ENCODE data around the gene QRICH2. TPM values are rescaled to one million over a fixed set of nuclear protein-coding genes. Genes with fewer than 3 reads are reported as not detected.
"Not testable (repeated sequence)": the region's sequence is repeated elsewhere in the genome, so short reads cannot be mapped to it uniquely, and the experiment has no call there.

QRICH2 gene
- total RNA-seq, 1 experiment from 2014 or later = 1.5 TPM

GRCh38 chr17:76268991-76269981 lies 38.8 kb downstream of the QRICH2 start:
- intact Hi-C loops (cut with micrococcal nuclease; ENCODE audit: unreplicated experiment) = loop anchor here (10.0 kb wide), 1 partner anchor 164 kb away; the partner anchor contains the start of gene EXOC7

GRCh38 chr17:76268015-76268749 lies 39.9 kb downstream of the QRICH2 start:
- no peaks in the 10 kb centered on the region for H3K27me3 Mint-ChIP-seq (ENCODE audit: insufficient read depth, unreplicated experiment)
- peaks cover 3% of the 10 kb centered on the region for H3K36me3 ChIP-seq (ENCODE audit: control insufficient read depth, insufficient read depth, low read length)
- no peak overlapping the region for H3K4me3 ChIP-seq (ENCODE audit: low read depth, low read length)
- intact Hi-C loops (cut with micrococcal nuclease; ENCODE audit: unreplicated experiment) = loop anchor here (10.0 kb wide), 1 partner anchor 163 kb away; the partner anchor contains the start of gene EXOC7
- ChIA-PET POLR2A (interaction anchor here (1.5 kb wide), 1 partner anchor 9 kb away, joined by 4 read pairs; no protein-coding TSS in a partner anchor), CTCF (interaction anchor here (0.6 to 2.7 kb wide), 4 partner anchors 12 to 504 kb away, joined by 3 to 11 read pairs (median 4); no protein-coding TSS in a partner anchor)
- H3K27me3 ChIP-seq (replicated peaks; ENCODE audit: control insufficient read depth, insufficient read depth, low read length) = no peaks in the 10 kb centered on the region
- BruUV-seq (replicated peaks) = TSS peak; percentile 33
- H3K9me3 Mint-ChIP-seq (ENCODE audit: unreplicated experiment) = no peaks in the 10 kb centered on the region
- peak overlapping the region; percentile 55 for H3K27ac Mint-ChIP-seq (ENCODE audit: unreplicated experiment)
- no peak for DNase-seq
- H3K4me1 Mint-ChIP-seq (ENCODE audit: low read depth, unreplicated experiment) = peaks cover 12% of the 10 kb centered on the region
- no peak for TF ChIP-seq CTCF (IDR thresholded peaks at IDR 0.05; ENCODE audit: insufficient read depth in 1 of 2, low read depth in 1 of 2, low read length in 1 of 2, severe bottlenecking in 1 of 2, unreplicated experiment in 1 of 2)
- no peaks in the 10 kb centered on the region for H3K9me3 ChIP-seq
- H3K36me3 Mint-ChIP-seq (ENCODE audit: insufficient read depth, unreplicated experiment) = peaks cover 76% of the 10 kb centered on the region
- peaks cover 35% of the 10 kb centered on the region for H3K4me1 ChIP-seq
- peak overlapping the region; percentile 31 for H3K4me3 Mint-ChIP-seq (ENCODE audit: unreplicated experiment)

More at GRCh38 chr17:76268991-76269981, 38.8 kb downstream of the QRICH2 start:
- H3K9me3 ChIP-seq = no peaks in the 10 kb centered on the region
- H3K4me3 ChIP-seq (ENCODE audit: low read depth, low read length) = no peak overlapping the region
- Mint-ChIP-seq H3K4me3 (ENCODE audit: unreplicated experiment) (no peak overlapping the region), H3K4me1 (ENCODE audit: low read depth, unreplicated experiment) (peaks cover 5% of the 10 kb centered on the region), H3K9me3 (ENCODE audit: unreplicated experiment) (no peaks in the 10 kb centered on the region), H3K27me3 (ENCODE audit: insufficient read depth, unreplicated experiment) (no peaks in the 10 kb centered on the region), H3K27ac (ENCODE audit: unreplicated experiment) (no peak overlapping the region), H3K36me3 (ENCODE audit: insufficient read depth, unreplicated experiment) (peaks cover 87% of the 10 kb centered on the region)
- H3K27me3 ChIP-seq (replicated peaks; ENCODE audit: control insufficient read depth, insufficient read depth, low read length) = no peaks in the 10 kb centered on the region
- no peak for TF ChIP-seq CTCF (IDR thresholded peaks at IDR 0.05; ENCODE audit: insufficient read depth in 1 of 2, low read depth in 1 of 2, low read length in 1 of 2, severe bottlenecking in 1 of 2, unreplicated experiment in 1 of 2)
- ChIA-PET CTCF (interaction anchor here (0.6 to 2.7 kb wide), 2 partner anchors 11 to 82 kb away, joined by 3 to 11 read pairs; no protein-coding TSS in a partner anchor), POLR2A (interaction anchor here (1.0 to 1.5 kb wide), 2 partner anchors 10 kb away, joined by 4 to 7 read pairs; no protein-coding TSS in a partner anchor)
- peaks cover 3% of the 10 kb centered on the region for H3K36me3 ChIP-seq (ENCODE audit: control insufficient read depth, insufficient read depth, low read length)
- BruUV-seq (replicated peaks) = no TSS peak
- no peak for DNase-seq
- H3K4me1 ChIP-seq = peaks cover 24% of the 10 kb centered on the region

- not testable (repeated sequence) for BruUV-seq (replicated peaks)
These were observed 40.5 kb downstream of the QRICH2 start for GRCh38 chr17:76267581-76268001.

More at GRCh38 chr17:76267581-76268001, 40.5 kb downstream of the QRICH2 start:
- not testable (repeated sequence) for H3K36me3 ChIP-seq (ENCODE audit: control insufficient read depth, insufficient read depth, low read length); DNase-seq; H3K9me3 Mint-ChIP-seq (ENCODE audit: unreplicated experiment); H3K27me3 ChIP-seq (replicated peaks; ENCODE audit: control insufficient read depth, insufficient read depth, low read length); H3K27me3 Mint-ChIP-seq (ENCODE audit: insufficient read depth, unreplicated experiment); H3K9me3 ChIP-seq; H3K4me3 ChIP-seq (ENCODE audit: low read depth, low read length)
- intact Hi-C loops (cut with micrococcal nuclease; ENCODE audit: unreplicated experiment) = loop anchor here (10.0 kb wide), 1 partner anchor 163 kb away; the partner anchor contains the start of gene EXOC7
- peaks cover 41% of the 10 kb centered on the region for H3K4me1 ChIP-seq
- ChIA-PET POLR2A (interaction anchor here (1.5 kb wide), 1 partner anchor 8 kb away, joined by 4 read pairs; no protein-coding TSS in a partner anchor), CTCF (interaction anchor here (0.7 to 1.3 kb wide), 3 partner anchors 11 to 504 kb away, joined by 4 to 5 read pairs (median 5); no protein-coding TSS in a partner anchor)
- H3K4me3 Mint-ChIP-seq (ENCODE audit: unreplicated experiment) = peak overlapping the region; percentile 31
- H3K36me3 Mint-ChIP-seq (ENCODE audit: insufficient read depth, unreplicated experiment) = peaks cover 75% of the 10 kb centered on the region
- H3K27ac Mint-ChIP-seq (ENCODE audit: unreplicated experiment) = peak overlapping the region; percentile 55
- peaks cover 18% of the 10 kb centered on the region for H3K4me1 Mint-ChIP-seq (ENCODE audit: low read depth, unreplicated experiment)

All from Caco-2 (cell line).